GM19238 (cell line): ENCODE data around the gene PRR15L.

Experiments
- DNase-seq: peaks from one replicate; pipeline ENCODE4 v3.0.0; 2011; ENCODE audit warnings: low spot score; ENCODE audit not compliant: insufficient read length

Gene PRR15L

GRCh38 chr17:47961406-47961805 lies 3.7 kb upstream of the PRR15L start:
- DNase-seq = no peak

- no peak for DNase-seq
These were observed 2.4 kb upstream of the PRR15L start for GRCh38 chr17:47959825-47960655.

GRCh38 chr17:47956791-47957590 lies 692 bp downstream of the PRR15L start:
- DNase-seq = no peak

GRCh38 chr17:47955497-47956461 lies 1.9 kb downstream of the PRR15L start:
- DNase-seq = no peak

GRCh38 chr17:47953909-47954308 lies 3.8 kb downstream of the PRR15L start:
- no peak for DNase-seq

GRCh38 chr17:47952171-47953021 lies 5.3 kb downstream of the PRR15L start:
- DNase-seq = no peak

- DNase-seq = no peak
These were observed 7.2 kb downstream of the PRR15L start for GRCh38 chr17:47950448-47950847.

GRCh38 chr17:47949946-47950345 lies 7.7 kb downstream of the PRR15L start:
- DNase-seq = no peak

GRCh38 chr17:47949197-47949759 lies 8.4 kb downstream of the PRR15L start:
- peak; percentile 72 for DNase-seq

- no peak for DNase-seq
These were observed 8.9 kb downstream of the PRR15L start for GRCh38 chr17:47948706-47949196.

GRCh38 chr17:47946929-47947397 lies 10.7 kb downstream of the PRR15L start:
- DNase-seq = peak; percentile 77

GRCh38 chr17:47946516-47946915 lies 11.2 kb downstream of the PRR15L start:
- DNase-seq = no peak

GRCh38 chr17:47945529-47946508 lies 11.9 kb downstream of the PRR15L start:
- no peak for DNase-seq

- DNase-seq = no peak
These were observed 12.6 kb downstream of the PRR15L start for GRCh38 chr17:47945080-47945479.

- no peak for DNase-seq
These were observed 15.1 kb downstream of the PRR15L start for GRCh38 chr17:47942568-47942967.

GRCh38 chr17:47942096-47942510 lies 15.6 kb downstream of the PRR15L start:
- DNase-seq = no peak

GRCh38 chr17:47941246-47942095 lies 16.2 kb downstream of the PRR15L start, which contains the start of gene PNPO:
Gene PNPO (plus strand): TSS chr17:47941571. CDS start chr17:47941676, 105 bp downstream.
- DNase-seq = peak; percentile 96
